ENCODE data around the gene ATRNL1. TPM values are rescaled to one million over a fixed set of nuclear protein-coding genes. Genes with fewer than 3 reads are reported as not detected.

Gene ATRNL1
- total RNA-seq, 1 experiment from 2014 or later: not detected

- Mint-ChIP-seq H3K27me3 (ENCODE audit: insufficient read depth, unreplicated experiment) (no peaks in the 10 kb centered on the region), H3K36me3 (ENCODE audit: insufficient read depth, unreplicated experiment) (no peaks in the 10 kb centered on the region), H3K9me3 (ENCODE audit: unreplicated experiment) (no peaks in the 10 kb centered on the region), H3K27ac (ENCODE audit: low read depth, unreplicated experiment) (peak overlapping the region; percentile 57), H3K4me3 (ENCODE audit: unreplicated experiment) (no peak overlapping the region), H3K4me1 (ENCODE audit: insufficient read depth, unreplicated experiment) (peaks cover 10% of the 10 kb centered on the region)
- intact Hi-C loops (cut with micrococcal nuclease): no loop called here
- no peak for DNase-seq (ENCODE audit: unreplicated experiment)
- no TSS peak for BruUV-seq (replicated peaks)
- ChIA-PET POLR2A (no interaction called here), CTCF (no interaction called here)
- no peak for TF ChIP-seq CTCF (IDR thresholded peaks at IDR 0.05; ENCODE audit: unreplicated experiment)
These were observed 892.6 kb downstream of the ATRNL1 start for GRCh38 chr10:115985786-115986185.

- Mint-ChIP-seq H3K36me3 (ENCODE audit: insufficient read depth, unreplicated experiment) (no peaks in the 10 kb centered on the region), H3K4me3 (ENCODE audit: unreplicated experiment) (no peak overlapping the region), H3K4me1 (ENCODE audit: insufficient read depth, unreplicated experiment) (peaks cover 10% of the 10 kb centered on the region), H3K9me3 (ENCODE audit: unreplicated experiment) (no peaks in the 10 kb centered on the region), H3K27ac (ENCODE audit: low read depth, unreplicated experiment) (no peak overlapping the region), H3K27me3 (ENCODE audit: insufficient read depth, unreplicated experiment) (no peaks in the 10 kb centered on the region)
- ChIA-PET POLR2A (no interaction called here), CTCF (no interaction called here)
- TF ChIP-seq CTCF (IDR thresholded peaks at IDR 0.05; ENCODE audit: unreplicated experiment): no peak
- DNase-seq (ENCODE audit: unreplicated experiment): no peak
- intact Hi-C loops (cut with micrococcal nuclease): no loop called here
- BruUV-seq (replicated peaks): no TSS peak
These were observed 895.2 kb downstream of the ATRNL1 start for GRCh38 chr10:115988380-115988779.

GRCh38 chr10:115989621-115990020 lies 896.5 kb downstream of the ATRNL1 start:
- no peaks in the 10 kb centered on the region for H3K9me3 Mint-ChIP-seq (ENCODE audit: unreplicated experiment)
- BruUV-seq (replicated peaks): no TSS peak
- H3K4me1 Mint-ChIP-seq (ENCODE audit: insufficient read depth, unreplicated experiment): peaks cover 10% of the 10 kb centered on the region
- intact Hi-C loops (cut with micrococcal nuclease): no loop called here
- CTCF ChIA-PET: interaction anchor here (0.5 to 0.9 kb wide), 2 partner anchors 13 to 89 kb away, joined by 3 read pairs; no protein-coding TSS in a partner anchor
- no peak for DNase-seq (ENCODE audit: unreplicated experiment)
- no peak for TF ChIP-seq CTCF (IDR thresholded peaks at IDR 0.05; ENCODE audit: unreplicated experiment)
- peak overlapping the region; percentile 68 for H3K27ac Mint-ChIP-seq (ENCODE audit: low read depth, unreplicated experiment)
- POLR2A ChIA-PET: no interaction called here
- no peaks in the 10 kb centered on the region for H3K36me3 Mint-ChIP-seq (ENCODE audit: insufficient read depth, unreplicated experiment)
- H3K4me3 Mint-ChIP-seq (ENCODE audit: unreplicated experiment): no peak overlapping the region
- no peaks in the 10 kb centered on the region for H3K27me3 Mint-ChIP-seq (ENCODE audit: insufficient read depth, unreplicated experiment)

GRCh38 chr10:115992236-115992986 lies 899.2 kb downstream of the ATRNL1 start:
- TF ChIP-seq CTCF (IDR thresholded peaks at IDR 0.05; ENCODE audit: unreplicated experiment): no peak
- no TSS peak for BruUV-seq (replicated peaks)
- ChIA-PET POLR2A (no interaction called here), CTCF (no interaction called here)
- no peak for DNase-seq (ENCODE audit: unreplicated experiment)
- no peaks in the 10 kb centered on the region for H3K36me3 Mint-ChIP-seq (ENCODE audit: insufficient read depth, unreplicated experiment)
- no peak overlapping the region for H3K27ac Mint-ChIP-seq (ENCODE audit: low read depth, unreplicated experiment)
- no peaks in the 10 kb centered on the region for H3K9me3 Mint-ChIP-seq (ENCODE audit: unreplicated experiment)
- intact Hi-C loops (cut with micrococcal nuclease): no loop called here
- H3K27me3 Mint-ChIP-seq (ENCODE audit: insufficient read depth, unreplicated experiment): no peaks in the 10 kb centered on the region
- no peak overlapping the region for H3K4me3 Mint-ChIP-seq (ENCODE audit: unreplicated experiment)
- peaks cover 10% of the 10 kb centered on the region for H3K4me1 Mint-ChIP-seq (ENCODE audit: insufficient read depth, unreplicated experiment)
